ENCODE measurements around the gene NR2F1-AS1. TPM values are rescaled to one million over a fixed set of nuclear protein-coding genes. Genes with fewer than 3 reads are reported as not detected.

NR2F1-AS1 gene
- total RNA-seq, 1 experiment from 2014 or later, result 1.5 TPM

DNA sequence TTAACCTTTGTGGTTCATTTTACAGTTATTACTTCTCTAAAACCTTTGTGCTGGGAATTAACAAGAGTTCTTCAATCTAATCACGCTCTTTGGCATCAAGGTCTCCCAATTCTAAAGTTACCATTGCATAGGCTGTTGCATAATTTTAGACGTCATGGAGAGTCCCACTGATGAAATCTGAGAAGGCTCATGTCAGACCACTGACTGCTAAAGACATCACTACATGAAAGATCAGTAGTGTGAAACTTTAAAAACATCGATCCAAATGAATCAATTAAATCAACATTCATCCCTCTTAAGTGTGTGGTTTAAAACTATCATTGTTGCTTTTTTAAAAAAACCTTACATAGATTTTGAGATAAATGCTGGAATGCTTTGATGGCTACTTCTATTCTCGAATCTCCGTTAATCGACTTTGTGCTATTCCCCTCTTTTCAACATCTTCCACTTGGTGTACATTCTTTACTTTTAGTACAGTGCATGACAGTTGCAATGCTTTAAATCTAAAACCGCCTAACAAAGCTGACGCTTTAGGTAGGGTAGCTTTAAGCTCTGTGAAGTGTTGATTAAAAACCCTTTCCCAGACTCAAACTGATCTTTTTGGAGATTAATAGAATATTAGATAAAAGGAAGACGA, 35.6 kb upstream of the NR2F1-AS1 start (continued):
- TF ChIP-seq SOX15 (CRISPR knock-in tag; IDR thresholded peaks at IDR 0.05), result no peak
- TF ChIP-seq RELA (CRISPR knock-in tag; IDR thresholded peaks at IDR 0.05; ENCODE audit: borderline replicate concordance), result no peak
- no peak for TF ChIP-seq GABPB1 (CRISPR knock-in tag; IDR thresholded peaks at IDR 0.05)
- TF ChIP-seq, protein P1, sequence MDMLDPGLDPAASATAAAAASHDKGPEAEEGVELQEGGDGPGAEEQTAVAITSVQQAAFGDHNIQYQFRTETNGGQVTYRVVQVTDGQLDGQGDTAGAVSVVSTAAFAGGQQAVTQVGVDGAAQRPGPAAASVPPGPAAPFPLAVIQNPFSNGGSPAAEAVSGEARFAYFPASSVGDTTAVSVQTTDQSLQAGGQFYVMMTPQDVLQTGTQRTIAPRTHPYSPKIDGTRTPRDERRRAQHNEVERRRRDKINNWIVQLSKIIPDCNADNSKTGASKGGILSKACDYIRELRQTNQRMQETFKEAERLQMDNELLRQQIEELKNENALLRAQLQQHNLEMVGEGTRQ (CRISPR knock-in tag; IDR thresholded peaks at IDR 0.05), result no peak
- TF ChIP-seq, protein P2, sequence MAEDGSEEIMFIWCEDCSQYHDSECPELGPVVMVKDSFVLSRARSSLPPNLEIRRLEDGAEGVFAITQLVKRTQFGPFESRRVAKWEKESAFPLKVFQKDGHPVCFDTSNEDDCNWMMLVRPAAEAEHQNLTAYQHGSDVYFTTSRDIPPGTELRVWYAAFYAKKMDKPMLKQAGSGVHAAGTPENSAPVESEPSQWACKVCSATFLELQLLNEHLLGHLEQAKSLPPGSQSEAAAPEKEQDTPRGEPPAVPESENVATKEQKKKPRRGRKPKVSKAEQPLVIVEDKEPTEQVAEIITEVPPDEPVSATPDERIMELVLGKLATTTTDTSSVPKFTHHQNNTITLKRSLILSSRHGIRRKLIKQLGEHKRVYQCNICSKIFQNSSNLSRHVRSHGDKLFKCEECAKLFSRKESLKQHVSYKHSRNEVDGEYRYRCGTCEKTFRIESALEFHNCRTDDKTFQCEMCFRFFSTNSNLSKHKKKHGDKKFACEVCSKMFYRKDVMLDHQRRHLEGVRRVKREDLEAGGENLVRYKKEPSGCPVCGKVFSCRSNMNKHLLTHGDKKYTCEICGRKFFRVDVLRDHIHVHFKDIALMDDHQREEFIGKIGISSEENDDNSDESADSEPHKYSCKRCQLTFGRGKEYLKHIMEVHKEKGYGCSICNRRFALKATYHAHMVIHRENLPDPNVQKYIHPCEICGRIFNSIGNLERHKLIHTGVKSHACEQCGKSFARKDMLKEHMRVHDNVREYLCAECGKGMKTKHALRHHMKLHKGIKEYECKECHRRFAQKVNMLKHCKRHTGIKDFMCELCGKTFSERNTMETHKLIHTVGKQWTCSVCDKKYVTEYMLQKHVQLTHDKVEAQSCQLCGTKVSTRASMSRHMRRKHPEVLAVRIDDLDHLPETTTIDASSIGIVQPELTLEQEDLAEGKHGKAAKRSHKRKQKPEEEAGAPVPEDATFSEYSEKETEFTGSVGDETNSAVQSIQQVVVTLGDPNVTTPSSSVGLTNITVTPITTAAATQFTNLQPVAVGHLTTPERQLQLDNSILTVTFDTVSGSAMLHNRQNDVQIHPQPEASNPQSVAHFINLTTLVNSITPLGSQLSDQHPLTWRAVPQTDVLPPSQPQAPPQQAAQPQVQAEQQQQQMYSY (CRISPR knock-in tag; IDR thresholded peaks at IDR 0.05), result no peak
- TF ChIP-seq MXD4 (CRISPR knock-in tag; IDR thresholded peaks at IDR 0.05; ENCODE audit: borderline replicate concordance), result no peak
- TF ChIP-seq ATF1 (CRISPR knock-in tag; IDR thresholded peaks at IDR 0.05), result no peak
- no peak for TF ChIP-seq TP53 (CRISPR knock-in tag; IDR thresholded peaks at IDR 0.05)
- TF ChIP-seq, protein P3, sequence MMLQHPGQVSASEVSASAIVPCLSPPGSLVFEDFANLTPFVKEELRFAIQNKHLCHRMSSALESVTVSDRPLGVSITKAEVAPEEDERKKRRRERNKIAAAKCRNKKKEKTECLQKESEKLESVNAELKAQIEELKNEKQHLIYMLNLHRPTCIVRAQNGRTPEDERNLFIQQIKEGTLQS (CRISPR knock-in tag; conservative IDR thresholded peaks at IDR 0.05), result no peak

- ChIA-PET POLR2A (no interaction called here), CTCF (interaction anchor here (0.6 to 2.0 kb wide), 6 partner anchors 10 to 1281 kb away, joined by 3 to 11 read pairs (median 4); no protein-coding TSS in a partner anchor)
- H3K27me3 Mint-ChIP-seq (ENCODE audit: low read depth), result no peaks in the 10 kb centered on the region; the same call in 1 of the 2 replicates
- TF ChIP-seq ZNF425 (CRISPR knock-in tag; conservative IDR thresholded peaks at IDR 0.05) (no peak), ZNF671 (CRISPR knock-in tag; IDR thresholded peaks at IDR 0.05) (no peak), ZNF263 (CRISPR knock-in tag; IDR thresholded peaks at IDR 0.05; ENCODE audit: low read depth) (no peak), NFYB (CRISPR knock-in tag; conservative IDR thresholded peaks at IDR 0.05; ENCODE audit: low read depth) (no peak), ELF4 (CRISPR knock-in tag; IDR thresholded peaks at IDR 0.05; ENCODE audit: low read depth) (no peak), KAT7 (CRISPR knock-in tag; IDR thresholded peaks at IDR 0.05; ENCODE audit: borderline replicate concordance) (no peak), ARID4B (CRISPR knock-in tag; IDR thresholded peaks at IDR 0.05; ENCODE audit: borderline replicate concordance) (no peak), ZNF121 (CRISPR knock-in tag; IDR thresholded peaks at IDR 0.05) (no peak), NR3C1 (CRISPR knock-in tag; conservative IDR thresholded peaks at IDR 0.05; ENCODE audit: low read depth) (no peak), ZNF219 (CRISPR knock-in tag; IDR thresholded peaks at IDR 0.05; ENCODE audit: borderline replicate concordance) (no peak)
- TF ChIP-seq, protein P4, sequence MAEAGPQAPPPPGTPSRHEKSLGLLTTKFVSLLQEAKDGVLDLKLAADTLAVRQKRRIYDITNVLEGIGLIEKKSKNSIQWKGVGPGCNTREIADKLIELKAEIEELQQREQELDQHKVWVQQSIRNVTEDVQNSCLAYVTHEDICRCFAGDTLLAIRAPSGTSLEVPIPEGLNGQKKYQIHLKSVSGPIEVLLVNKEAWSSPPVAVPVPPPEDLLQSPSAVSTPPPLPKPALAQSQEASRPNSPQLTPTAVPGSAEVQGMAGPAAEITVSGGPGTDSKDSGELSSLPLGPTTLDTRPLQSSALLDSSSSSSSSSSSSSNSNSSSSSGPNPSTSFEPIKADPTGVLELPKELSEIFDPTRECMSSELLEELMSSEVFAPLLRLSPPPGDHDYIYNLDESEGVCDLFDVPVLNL (CRISPR knock-in tag; IDR thresholded peaks at IDR 0.05; ENCODE audit: borderline replicate concordance, low read depth), result no peak
- TF ChIP-seq, protein P1 (CRISPR knock-in tag; IDR thresholded peaks at IDR 0.05), result no peak
- H3K27ac Mint-ChIP-seq, result no peak overlapping the region
- no peaks in the 10 kb centered on the region for H3K36me3 Mint-ChIP-seq
- ATAC-seq, result no peak
- H3K4me1 Mint-ChIP-seq, result peaks cover 47% of the 10 kb centered on the region
- H3K4me3 Mint-ChIP-seq, result no peak overlapping the region
- H3K9me3 Mint-ChIP-seq, result no peaks in the 10 kb centered on the region
- no peak for DNase-seq (ENCODE audit: low spot score)
Measured at GRCh38 chr5:93612855-93613243, 31.8 kb upstream of the NR2F1-AS1 start.
